PC-3 (cell line): ENCODE results near the gene ASXL1. TPM values are rescaled to one million over a fixed set of nuclear protein-coding genes. Genes with fewer than 3 reads are reported as not detected.

Experiments
- ATAC-seq: fragments of 200-7000 bp; cut with Tn5 transposase; 2 replicates; pipeline ENCODE4 v1.9.1; 2020; ENCODE audit warnings: mild to moderate bottlenecking, moderate library complexity
- BruUV-seq: library from RNA; stranded (reverse); fragments of 400-500 nt; replicated peaks from 2 replicates; lab custom pipeline; 2021; lab: Mats Ljungman, UMichigan
- CTCF ChIA-PET: fragments of 300-600 bp; sonication (Branson Sonifier 250); formaldehyde crosslinking; loops from one replicate; lab custom pipeline; 2022; ENCODE audit warnings: antibody characterized with exemption; lab: Charles Lee
- POLR2A ChIA-PET: fragments of 300-600 bp; sonication (Branson Sonifier 250); formaldehyde crosslinking; loops from one replicate; lab custom pipeline; 2022; ENCODE audit warnings: antibody characterized with exemption; ENCODE audit not compliant: unreplicated experiment; lab: Charles Lee
- DNase-seq: peaks from one replicate; pipeline ENCODE4 v3.0.0-alpha.2; 2015
- H2AFZ ChIP-seq: fragments of 300-600 bp; sonication (generic); 2 replicates; pipeline ENCODE4 v1.6.0; 2016; ENCODE audit warnings: antibody characterized with exemption, low read length
- H3F3A ChIP-seq: fragments of 300-600 bp; sonication (generic); one replicate; pipeline ENCODE4 v1.6.0; 2017; ENCODE audit warnings: antibody characterized with exemption, low read length, control low read depth, mild to moderate bottlenecking; ENCODE audit not compliant: unreplicated experiment
- H3K27ac ChIP-seq: fragments of 300-600 bp; sonication (generic); 2 replicates; pipeline ENCODE4 v1.5.1; 2016; ENCODE audit warnings: mild to moderate bottlenecking, low read length
- H3K27me3 ChIP-seq: fragments of 300-600 bp; sonication (generic); 2 replicates; pipeline ENCODE4 v1.6.1; 2016; ENCODE audit warnings: low read length, mixed read lengths
- H3K36me3 ChIP-seq: fragments of 300-600 bp; sonication (generic); 2 replicates; pipeline ENCODE4 v1.6.1; 2016; ENCODE audit warnings: low read depth, mixed run types, low read length, mixed read lengths
- H3K4me1 ChIP-seq: fragments of 300-600 bp; sonication (generic); 2 replicates; pipeline ENCODE4 v1.5.1; 2016; ENCODE audit warnings: low read length; ENCODE audit not compliant: insufficient read depth
- H3K4me2 ChIP-seq: fragments of 300-600 bp; sonication (generic); 2 replicates; pipeline ENCODE4 v1.6.0; 2016; ENCODE audit warnings: low read length
- H3K4me3 ChIP-seq: fragments of 300-600 bp; sonication (generic); 2 replicates; pipeline ENCODE4 v1.5.1; 2016; ENCODE audit warnings: mild to moderate bottlenecking, low read length, mixed read lengths
- H3K79me2 ChIP-seq: fragments of 300-600 bp; sonication (generic); 2 replicates; pipeline ENCODE4 v1.6.1; 2017; ENCODE audit warnings: low read length, mixed read lengths
- H3K9ac ChIP-seq: fragments of 300-600 bp; sonication (generic); 2 replicates; pipeline ENCODE4 v1.6.0; 2016; ENCODE audit warnings: mild to moderate bottlenecking, low read length
- H3K9me2 ChIP-seq: fragments of 300-600 bp; sonication (generic); replicated peaks from 2 replicates; pipeline ENCODE4 v1.6.1; 2016; ENCODE audit warnings: mixed run types, low read length, mixed read lengths
- H3K9me3 ChIP-seq: fragments of 300-600 bp; sonication (generic); 2 replicates; pipeline ENCODE4 v1.6.1; 2016; ENCODE audit warnings: low read length, mixed read lengths
- H4K20me1 ChIP-seq: fragments of 300-600 bp; sonication (generic); 2 replicates; pipeline ENCODE4 v1.6.1; 2016; ENCODE audit warnings: low read length, mixed read lengths
- CTCF ChIP-seq: fragments of 300-600 bp; sonication (generic); conservative IDR thresholded peaks from 2 replicates; pipeline ENCODE4 v1.5.1; 2017; ENCODE audit warnings: antibody characterized with exemption, low read depth, mild to moderate bottlenecking, low read length
- EZH2 ChIP-seq: fragments of 300-600 bp; sonication (generic); IDR thresholded peaks from one replicate; pipeline ENCODE4 v1.6.1; 2017; ENCODE audit warnings: antibody characterized with exemption, mild to moderate bottlenecking, low read length; ENCODE audit not compliant: unreplicated experiment
- EZH2phosphoT487 ChIP-seq: fragments of 300-600 bp; sonication (generic); IDR thresholded peaks from 2 replicates; pipeline ENCODE4 v1.6.1; 2018; ENCODE audit warnings: mild to moderate bottlenecking, antibody characterized with exemption, low read length, borderline replicate concordance
- intact Hi-C: fragments of 100-400 bp; cut with micrococcal nuclease; formaldehyde crosslinking; loops from 2 replicates; pipeline ENCODE4 v1.9.0; 2023
- total RNA-seq: library from RNA; depleted of rRNA; stranded (reverse); fragments of >200 nt; gene quantifications from 2 replicates; pipeline ENCODE4 v1.2.3, GENCODE V29; 2014

Gene ASXL1
- total RNA-seq, 1 experiment from 2014 or later: 42.8 TPM

GRCh38 chr20:32411955-32412706 is 54.0 kb downstream of the ASXL1 start:
- no peak for TF ChIP-seq EZH2
- no peak for TF ChIP-seq CTCF
- no peak for TF ChIP-seq EZH2phosphoT487
- H3K9me2 ChIP-seq: no peaks in the 10 kb centered on the region
- intact Hi-C loops: no loop called here
- no peaks in the 10 kb centered on the region for H3F3A ChIP-seq
- DNase-seq (no peak), ATAC-seq (no peak)
- H2AFZ ChIP-seq: no peak overlapping the region
- ChIA-PET POLR2A (no interaction called here), CTCF (no interaction called here)
- no peaks in the 10 kb centered on the region for H3K27me3 ChIP-seq
- H3K4me2 ChIP-seq: no peak overlapping the region
- no peak overlapping the region for H3K4me3 ChIP-seq
- no peak overlapping the region for H3K27ac ChIP-seq
- H3K79me2 ChIP-seq: peaks cover 64% of the 10 kb centered on the region
- H3K4me1 ChIP-seq: no peaks in the 10 kb centered on the region
- no peaks in the 10 kb centered on the region for H3K9me3 ChIP-seq
- no TSS peak for BruUV-seq
- no peak overlapping the region for H3K9ac ChIP-seq
- H3K36me3 ChIP-seq: peaks cover 15% of the 10 kb centered on the region
- H4K20me1 ChIP-seq: 0 out of 2 replicates have a peak, but pooled peaks cover 9% of the 10 kb centered on the region

GRCh38 chr20:32415494-32415893 is 57.4 kb downstream of the ASXL1 start:
- DNase-seq (no peak), ATAC-seq (no peak)
- Histone ChIP-seq H2AFZ (no peak overlapping the region), H3K9me2 (no peaks in the 10 kb centered on the region), H3K4me3 (no peak overlapping the region), H4K20me1 (0 out of 2 replicates have a peak, but pooled peaks cover 5% of the 10 kb centered on the region), H3K9ac (no peak overlapping the region), H3K36me3 (no peaks in the 10 kb centered on the region; the same call in 1 of the 2 replicates), H3K27me3 (no peaks in the 10 kb centered on the region), H3K79me2 (peaks cover 75% of the 10 kb centered on the region), H3K4me2 (no peak overlapping the region), H3F3A (no peaks in the 10 kb centered on the region), H3K27ac (no peak overlapping the region), H3K9me3 (no peaks in the 10 kb centered on the region), H3K4me1 (no peaks in the 10 kb centered on the region)
- intact Hi-C loops: no loop called here
- BruUV-seq: no TSS peak
- TF ChIP-seq EZH2 (no peak), CTCF (no peak), EZH2phosphoT487 (no peak)
- ChIA-PET CTCF (no interaction called here), POLR2A (no interaction called here)

- Histone ChIP-seq H3K79me2 (peaks cover 75% of the 10 kb centered on the region), H3K9ac (no peak overlapping the region), H3K36me3 (no peaks in the 10 kb centered on the region), H3K9me3 (no peaks in the 10 kb centered on the region), H3K27ac (no peak overlapping the region), H3K4me3 (no peak overlapping the region), H4K20me1 (0 out of 2 replicates have a peak, but pooled peaks cover 5% of the 10 kb centered on the region), H3F3A (no peaks in the 10 kb centered on the region), H3K4me1 (no peaks in the 10 kb centered on the region), H3K4me2 (no peak overlapping the region), H2AFZ (no peak overlapping the region), H3K27me3 (no peaks in the 10 kb centered on the region), H3K9me2 (no peaks in the 10 kb centered on the region)
- TF ChIP-seq EZH2phosphoT487: no peak
- TF ChIP-seq EZH2: no peak
- no peak for TF ChIP-seq CTCF
- CTCF ChIA-PET: no interaction called here
- BruUV-seq: no TSS peak
- intact Hi-C loops: no loop called here
- DNase-seq (no peak), ATAC-seq (no peak)
- POLR2A ChIA-PET: interaction anchor here (0.6 kb wide), 1 partner anchor 119 kb away, joined by 4 read pairs; no protein-coding TSS in a partner anchor
Measured at GRCh38 chr20:32416206-32416605, 58.1 kb downstream of the ASXL1 start.
